Stromal cell of bone marrow (primary cell): Measurements from ENCODE around the gene RFX3.

ENCODE experiments used
- DNase-seq: peaks from one replicate; pipeline ENCODE4 v3.0.0-alpha.2; 2012; ENCODE audit warnings: low read depth

Gene RFX3

DNA sequence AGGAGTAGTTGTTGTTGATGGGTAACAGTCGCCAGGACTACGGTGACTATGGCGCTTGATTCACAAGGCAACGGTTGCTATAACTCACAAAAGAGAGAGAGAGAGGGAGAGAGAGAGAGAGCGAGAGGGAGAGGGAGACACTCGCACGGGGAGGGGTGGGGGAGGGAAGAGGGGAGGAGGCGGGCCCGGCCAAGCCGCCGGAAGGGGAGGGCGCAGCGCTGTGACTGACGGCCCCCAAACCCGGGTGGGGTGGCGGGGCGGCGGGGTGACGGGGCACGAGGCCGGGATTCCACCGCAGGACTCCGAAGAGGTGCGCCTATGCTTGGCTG lies at the start of gene RFX3:
TSS of gene RFX3 (minus strand) at position 166 of the 329 bp plus-strand sequence. CDS start 130,413 bp downstream, outside the sequence.
- peak; percentile 96 for DNase-seq

DNA sequence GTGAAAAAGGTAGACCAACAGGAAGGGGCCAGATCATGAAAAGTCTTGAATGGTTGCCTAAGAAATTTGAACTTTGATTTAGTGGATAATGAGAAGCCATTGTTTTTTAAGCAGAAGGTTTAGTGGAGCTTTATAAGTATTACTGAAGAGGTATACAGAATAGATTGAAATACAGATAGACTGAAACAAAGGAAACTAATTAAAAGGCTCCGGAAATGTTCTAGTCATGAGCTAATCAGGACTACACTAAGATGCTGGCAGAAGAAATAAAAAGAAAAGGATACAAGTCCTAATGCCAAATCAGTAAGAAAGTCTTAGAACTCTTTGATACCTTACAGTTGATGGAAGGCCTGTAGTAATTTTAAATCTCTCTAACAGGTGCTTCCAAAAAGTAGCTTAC lies 45.7 kb upstream of the RFX3 start:
- DNase-seq: no peak

DNA sequence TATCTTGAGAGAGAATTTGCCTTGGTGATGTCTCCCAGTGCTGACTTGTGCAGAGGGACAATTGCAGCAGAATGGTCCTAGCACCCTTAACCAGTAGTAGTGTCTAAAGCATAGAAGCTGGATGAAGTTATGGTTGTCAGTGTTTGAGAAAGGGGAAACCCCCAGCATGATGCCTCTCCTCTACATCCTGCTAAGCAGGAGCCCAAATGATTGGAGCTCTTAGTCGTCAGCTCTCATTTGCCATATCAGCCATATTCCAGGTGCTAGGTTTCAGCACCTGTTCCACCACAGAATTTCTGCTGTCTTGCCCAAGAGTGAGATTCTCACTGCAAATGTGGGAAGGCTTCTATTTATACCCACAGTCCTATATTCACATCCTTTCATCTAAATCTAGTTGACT lies 43.7 kb upstream of the RFX3 start:
- DNase-seq: no peak

DNA sequence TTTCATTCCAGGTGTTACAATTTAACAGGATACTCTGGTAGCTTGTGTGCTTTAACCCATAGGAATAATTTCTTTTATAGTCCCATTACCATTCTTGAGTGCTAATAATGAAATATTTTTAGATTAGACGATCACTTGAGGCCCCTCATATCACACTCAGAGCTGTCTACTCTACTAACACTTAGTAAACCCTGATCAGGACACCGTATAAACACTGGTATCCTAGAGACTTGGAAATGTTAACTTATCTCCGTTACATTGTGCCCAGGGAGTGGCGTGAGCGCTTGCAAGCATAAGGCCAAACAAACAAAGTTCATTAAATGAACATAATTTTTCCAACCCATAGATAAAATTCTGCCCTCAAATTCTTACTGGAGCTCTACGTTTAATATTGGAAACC lies 42.2 kb upstream of the RFX3 start:
- DNase-seq: no peak

DNA sequence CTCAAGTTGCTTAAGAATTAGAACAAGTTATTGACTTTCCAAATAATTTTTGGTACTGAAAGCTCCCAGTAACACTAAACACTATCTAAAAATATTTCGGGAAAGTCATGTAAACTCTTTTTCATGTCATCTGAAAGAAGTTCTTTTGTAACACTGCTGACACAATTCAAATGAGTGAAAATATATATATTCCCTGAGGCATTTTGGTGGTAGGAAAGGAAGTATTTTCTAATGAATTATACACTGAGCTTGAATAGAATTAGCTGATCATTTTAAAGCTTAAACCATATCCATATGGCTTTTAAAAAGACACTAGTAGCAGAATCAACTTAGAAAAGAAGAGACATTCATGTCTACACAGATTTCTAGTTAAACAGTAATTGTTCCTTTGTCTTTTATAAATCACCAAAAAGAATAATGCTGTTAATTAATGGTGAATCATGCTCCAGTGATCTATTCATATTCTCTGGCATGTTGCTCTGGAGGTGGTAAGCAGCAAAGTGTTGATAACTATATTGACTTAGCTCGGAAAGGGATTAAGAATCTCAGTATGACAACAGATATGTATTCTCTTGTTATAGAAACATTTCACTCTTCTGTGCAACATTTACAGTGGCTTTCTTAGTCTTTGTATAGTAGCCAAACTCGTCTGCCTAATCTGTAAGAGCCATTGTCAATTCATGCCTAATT lies 27.4 kb upstream of the RFX3 start:
- no peak for DNase-seq

DNA sequence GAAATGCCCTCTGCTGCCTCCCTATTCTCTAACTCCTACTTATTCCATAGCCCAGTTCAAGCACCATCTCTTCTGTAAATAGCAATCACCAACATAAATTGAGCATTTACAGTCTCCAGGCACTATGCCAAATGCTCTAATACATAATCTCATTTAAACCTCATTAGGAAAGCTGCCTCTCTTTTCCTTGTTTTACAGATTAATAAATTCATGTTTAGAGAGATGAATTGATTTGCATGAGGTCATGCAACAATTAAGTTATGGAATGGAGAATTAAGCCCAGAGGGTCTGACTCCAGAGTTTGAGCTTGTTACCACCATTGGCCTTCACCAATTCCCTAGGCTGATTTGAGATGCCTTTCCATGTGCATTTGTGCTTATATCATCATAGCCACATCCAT lies 23.4 kb upstream of the RFX3 start:
- DNase-seq: no peak

DNA sequence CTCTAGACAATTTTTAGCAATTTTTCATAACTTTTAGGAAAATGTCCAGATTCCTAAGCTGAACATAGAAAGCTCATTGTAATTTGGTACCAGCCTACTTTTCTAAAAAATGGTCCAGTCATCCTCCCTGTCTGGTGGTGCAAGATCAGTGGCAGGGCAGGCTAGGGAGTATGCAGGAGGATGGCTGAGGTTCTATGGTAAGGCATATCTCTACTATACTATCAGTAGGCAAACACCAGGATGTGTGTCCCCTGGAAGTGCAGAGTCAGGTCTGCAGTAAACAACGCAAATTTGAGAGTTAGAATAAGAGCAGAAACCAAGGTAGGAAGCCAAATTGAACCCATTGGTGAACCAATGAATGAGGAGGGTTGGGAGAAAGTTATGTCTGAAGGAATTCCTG lies 22.8 kb upstream of the RFX3 start:
- DNase-seq: no peak

DNA sequence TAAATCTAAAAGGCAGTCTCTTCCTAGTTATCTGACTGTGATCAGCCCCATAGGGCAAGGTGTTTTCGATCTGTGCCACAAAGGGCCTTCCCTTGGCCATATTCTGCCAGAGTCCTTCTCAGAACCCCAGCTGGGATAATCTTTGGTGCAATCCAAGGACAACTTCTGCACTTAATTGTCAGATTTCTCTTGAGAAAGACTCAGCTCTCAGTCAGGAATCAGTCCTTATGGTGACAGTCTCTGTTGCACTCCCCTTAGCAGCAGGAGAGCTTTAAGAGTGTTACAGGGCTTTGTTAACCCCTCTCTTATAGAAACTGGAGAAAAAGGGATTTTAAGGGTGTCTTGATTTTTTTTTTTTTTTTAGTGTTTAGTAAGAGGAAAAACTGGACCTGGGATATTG lies 15.4 kb upstream of the RFX3 start:
- DNase-seq: no peak

DNA sequence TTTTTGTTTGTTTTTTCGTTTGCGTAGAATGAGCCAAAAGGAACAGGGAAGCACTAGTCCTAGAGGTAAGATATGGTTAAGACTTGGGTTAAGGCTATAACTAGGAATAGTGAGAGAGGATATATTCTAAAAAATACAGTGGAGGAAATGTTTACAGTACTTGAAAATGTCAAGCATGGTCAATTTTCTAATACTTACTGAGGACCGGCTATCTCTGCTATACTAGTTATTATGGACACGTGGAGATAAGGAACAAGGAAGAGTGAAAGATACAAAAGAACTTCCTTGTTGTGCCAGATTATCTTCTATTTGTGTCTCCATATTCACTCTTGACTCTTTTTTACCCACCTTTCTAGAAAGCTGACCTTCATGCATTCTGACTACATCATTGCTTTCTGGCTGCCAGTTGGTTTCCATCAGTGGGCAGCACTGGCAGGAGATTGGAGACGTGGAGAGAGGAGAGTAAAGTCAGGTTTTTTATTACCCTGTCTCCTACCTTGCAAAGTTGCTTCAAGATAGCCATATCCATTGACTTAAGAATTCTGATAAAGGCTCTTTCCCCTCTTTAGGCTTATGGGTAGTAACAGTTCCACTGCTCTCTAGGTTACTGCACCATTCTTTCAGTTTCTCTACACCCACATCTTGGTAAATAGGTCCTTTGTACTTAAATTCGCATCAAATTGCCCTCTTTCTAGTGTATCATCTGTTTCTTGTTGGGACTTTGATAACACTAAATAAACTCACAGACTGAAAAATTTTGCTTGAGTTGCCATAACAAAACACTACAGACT lies 9.0 kb upstream of the RFX3 start:
- no peak for DNase-seq

DNA sequence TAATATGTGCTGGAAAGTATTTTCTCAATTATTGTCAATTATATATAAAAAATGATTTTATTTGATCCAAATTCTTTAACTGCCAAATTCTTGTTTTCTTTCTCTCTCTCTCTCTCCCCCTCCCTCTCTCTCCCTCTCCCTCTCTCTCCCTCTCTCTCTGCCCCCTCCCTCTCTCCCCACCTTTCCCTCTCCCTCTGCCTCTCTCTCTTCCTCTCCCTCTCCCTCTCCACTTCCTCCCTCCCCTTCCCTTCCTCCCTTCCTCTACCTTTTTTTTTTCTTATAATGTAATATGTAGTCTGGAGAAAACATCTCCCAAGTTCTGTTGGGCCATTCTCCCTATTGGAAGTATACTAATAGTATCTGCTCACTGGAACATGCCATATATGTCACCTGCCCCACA lies 6.4 kb upstream of the RFX3 start:
- DNase-seq: no peak

DNA sequence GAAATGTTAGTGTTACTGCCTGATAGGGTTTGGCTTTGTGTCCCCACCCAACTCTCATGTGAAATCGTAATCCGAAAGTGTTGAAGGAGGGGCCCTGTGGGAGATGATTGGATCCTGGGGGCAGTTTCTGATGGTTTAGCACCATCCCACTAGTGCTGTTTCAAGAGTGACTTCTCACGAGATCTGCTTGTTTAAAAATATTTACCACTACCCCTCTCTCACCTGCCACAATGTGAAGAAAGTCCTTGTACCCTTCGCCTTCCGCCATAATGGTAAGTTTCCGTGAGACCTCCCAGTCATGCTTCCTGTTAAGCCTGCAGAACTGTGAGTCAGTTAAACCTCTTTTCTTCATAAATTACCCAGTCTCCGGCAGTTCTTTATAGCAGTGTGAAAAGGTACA lies 2.6 kb upstream of the RFX3 start:
- DNase-seq: no peak

DNA sequence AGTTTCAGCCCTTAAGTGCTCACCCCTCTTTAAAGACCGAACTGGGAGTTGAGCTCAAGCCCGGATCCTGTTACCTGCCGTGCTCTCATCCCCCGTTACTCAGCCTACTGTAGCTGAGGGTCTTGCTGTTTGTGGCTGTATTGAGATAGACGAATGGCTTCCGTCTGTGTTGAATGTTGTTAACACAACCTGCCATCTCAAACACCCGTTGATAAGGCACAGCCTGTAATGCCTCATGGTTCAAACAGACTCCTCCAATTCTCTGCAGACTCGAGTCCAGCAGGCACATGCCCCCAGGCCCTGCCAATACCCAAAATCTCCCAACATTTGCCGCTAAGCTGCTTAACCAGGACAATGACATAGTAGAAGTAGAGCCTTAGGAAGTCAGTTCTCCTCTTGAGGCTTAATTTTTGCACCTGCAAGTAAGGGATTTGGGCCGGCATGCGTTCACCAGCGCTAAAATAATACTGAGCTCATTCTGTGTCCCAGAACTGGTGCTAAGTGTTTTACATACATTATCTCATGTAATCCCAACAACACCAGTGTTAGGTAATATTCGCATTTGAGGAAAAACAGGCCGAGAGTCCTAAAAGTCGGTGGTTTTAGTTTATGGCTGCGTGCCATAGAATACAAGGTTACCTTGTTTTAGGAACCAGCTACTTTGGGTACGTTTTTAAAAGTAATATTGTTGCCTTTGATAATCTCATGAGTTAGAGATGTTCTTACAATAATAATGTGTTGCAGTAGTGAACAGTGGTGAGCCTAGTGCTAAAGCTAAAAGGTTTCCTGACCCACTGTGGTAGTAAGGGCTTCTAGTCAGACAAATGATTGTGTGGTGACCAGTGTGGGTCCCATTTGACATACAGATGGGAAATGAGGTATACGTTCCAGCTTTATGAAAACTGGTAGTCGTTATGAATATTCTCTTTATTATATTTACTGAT lies 1.5 kb upstream of the RFX3 start:
- DNase-seq: no peak

DNA sequence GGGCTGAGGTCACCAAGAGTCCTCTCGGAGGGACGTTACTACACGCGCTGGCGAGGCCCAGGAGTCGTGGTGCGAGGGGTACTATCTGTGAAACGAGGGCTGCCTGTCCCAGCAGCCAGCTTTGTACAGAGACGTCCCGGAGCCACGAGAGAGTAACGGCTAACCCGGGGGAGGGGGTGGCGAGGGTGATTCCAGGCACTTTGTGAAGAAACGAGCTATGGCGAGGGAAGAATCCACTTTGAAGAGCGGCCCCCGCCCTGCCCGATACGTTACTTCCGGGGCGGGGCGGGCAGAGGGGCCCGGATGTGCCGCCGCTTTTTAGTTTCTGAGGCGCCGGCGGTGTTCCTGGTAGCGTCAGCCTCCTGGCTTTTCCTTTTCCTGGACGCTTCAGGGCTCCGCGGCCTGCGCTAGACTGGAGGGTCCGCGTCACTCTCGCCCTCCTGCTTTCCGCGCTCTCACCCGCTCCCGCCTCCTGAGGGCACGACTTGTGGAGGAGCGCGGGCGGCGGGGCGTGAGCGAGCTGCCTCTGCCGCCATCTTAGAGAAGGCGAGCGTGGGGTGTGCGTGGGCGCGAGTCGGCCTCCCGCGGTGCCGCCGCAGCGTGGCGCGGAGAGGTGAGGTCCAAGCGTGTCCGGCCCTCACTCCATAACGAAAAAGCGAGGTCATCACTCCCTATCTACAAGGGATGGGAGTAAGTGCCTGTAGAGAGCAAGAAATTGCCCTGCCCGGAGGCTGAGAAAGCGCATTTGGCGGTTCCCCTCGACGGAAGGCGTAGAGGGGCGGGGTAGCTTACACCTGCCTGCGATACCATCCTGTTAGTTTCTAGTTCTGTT lies 580 bp upstream of the RFX3 start:
- peak; percentile 72 for DNase-seq

DNA sequence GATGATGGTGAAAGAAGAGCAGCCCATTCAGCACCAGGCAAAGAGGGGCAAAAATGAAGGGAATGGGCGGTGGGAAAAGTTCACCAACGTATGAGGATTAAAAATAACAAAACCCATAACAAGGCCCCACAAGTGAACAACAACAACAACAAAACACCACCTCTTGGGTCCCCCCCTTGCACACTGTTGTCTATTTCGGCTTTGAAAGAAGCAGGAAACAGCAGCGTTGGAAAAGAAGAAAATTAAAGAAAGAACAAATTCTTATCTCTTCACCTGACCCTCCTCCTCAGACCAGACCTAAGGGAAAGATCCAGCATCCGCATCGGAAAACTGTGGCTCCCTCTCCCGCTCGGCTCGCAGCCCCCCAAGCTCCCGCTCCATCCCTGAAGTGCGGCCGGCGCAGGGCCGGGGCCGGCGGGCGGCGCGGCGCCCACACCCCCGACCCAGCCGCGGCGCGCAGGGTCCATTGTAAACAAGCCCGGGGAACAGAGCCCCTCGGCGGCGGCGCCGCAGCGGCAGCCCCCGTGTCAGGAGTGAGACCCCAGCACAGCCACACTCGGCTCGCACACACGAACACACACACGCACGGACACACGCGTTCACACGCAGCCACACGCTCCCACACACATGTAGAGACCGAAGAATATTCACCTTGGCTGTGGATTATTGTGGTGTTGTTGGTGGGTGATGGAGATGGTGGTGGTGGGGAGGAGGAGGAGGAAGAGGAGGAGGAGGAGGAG lies 535 bp downstream of the RFX3 start:
- DNase-seq: no peak

DNA sequence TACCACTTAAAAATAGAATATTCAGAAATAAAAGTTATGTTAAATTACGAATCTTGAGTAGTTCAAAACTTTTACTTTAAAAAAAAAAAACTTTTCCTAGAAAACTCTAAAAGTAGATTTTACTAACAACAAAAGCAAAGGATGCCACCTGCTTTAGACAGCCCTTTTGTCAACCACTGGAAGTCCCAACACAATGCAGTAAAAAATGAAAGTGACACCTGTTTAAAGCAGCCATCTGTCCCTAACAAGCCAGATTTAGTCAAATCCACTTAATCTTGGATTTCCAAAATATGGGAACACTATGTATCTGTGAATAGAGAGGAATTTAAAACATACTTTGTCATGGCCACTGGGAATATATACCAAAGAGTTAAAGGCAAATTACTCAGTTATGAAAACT lies 3.8 kb downstream of the RFX3 start:
- DNase-seq: no peak

DNA sequence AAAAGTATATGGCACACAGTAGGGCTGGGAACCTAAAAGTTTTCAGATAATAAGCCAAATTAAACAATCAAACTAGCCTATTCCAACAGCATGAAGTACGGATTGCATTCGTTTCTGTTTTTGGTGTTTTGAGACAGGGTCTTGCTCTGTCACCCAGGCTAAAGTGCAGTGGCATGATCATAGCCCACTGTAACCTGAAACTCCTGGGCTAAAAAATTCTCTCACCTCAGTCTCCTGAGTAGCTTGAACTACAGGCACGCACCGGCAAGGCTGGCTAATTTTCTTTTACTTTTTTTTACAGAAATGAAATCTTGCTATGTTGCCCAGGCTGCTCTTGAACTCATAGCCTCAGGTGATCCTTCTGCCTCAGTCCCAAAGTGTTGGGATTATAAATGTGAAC lies 5.2 kb downstream of the RFX3 start:
- no peak for DNase-seq

DNA sequence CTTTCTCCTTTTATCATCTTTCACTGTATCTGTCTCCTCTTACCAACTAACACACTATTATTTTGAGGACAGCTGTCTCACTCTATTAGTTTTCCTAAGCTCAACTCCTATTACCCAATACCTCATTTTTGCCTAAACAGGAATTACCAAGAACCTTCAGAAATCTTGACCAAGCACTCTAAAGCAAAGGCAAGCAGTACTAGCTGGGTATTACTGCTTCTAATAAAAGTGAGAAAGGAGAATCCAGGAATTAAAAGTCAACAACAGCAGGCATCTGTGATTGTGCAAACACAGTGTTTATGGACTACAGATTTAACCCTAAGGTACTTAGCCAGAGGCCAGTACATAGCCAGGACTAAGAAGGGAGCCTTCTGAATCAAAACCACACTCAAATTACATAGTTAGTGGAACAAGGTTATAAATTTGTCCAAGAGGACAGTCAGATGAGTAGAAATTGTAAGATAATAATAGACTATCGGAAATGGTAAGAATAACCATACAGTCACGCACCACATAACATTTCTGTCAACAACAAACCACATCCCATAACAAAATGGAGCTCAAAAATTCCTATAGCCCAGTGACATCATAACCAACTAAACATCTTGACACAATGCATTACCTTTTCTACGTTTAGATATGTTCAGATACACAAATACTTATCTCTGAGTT lies 8.3 kb downstream of the RFX3 start:
- DNase-seq: no peak

DNA sequence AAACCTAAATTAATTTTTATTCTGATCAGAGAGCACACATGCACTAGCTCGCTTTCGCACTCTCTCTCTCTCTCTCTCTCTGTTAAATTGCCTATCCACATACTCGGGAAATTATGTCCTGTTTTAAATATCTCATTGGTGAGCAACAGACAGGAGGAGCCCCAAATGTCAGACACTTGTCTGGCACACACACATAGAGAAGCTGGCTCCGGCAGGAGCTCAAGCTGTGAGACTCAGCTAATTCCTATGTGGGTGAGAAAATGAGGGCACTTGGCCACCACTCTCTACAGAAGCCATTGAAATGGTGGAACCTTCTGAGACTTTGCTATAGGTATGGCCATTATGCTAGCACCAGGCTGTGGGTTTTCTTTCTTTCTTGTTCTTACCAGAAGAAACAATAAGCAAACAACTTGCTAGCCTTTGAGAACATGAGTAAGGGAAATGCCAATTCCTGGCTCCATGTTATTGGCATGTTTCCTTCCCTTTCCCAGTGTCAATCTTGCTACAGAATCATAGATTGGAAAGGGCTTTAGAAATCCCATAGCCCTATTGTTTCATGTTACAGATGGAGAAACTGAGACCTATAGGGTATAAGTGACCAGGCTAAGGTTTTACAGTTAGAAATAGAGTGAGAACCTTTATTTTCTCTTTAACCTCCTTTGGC lies 9.0 kb downstream of the RFX3 start:
- DNase-seq: no peak

DNA sequence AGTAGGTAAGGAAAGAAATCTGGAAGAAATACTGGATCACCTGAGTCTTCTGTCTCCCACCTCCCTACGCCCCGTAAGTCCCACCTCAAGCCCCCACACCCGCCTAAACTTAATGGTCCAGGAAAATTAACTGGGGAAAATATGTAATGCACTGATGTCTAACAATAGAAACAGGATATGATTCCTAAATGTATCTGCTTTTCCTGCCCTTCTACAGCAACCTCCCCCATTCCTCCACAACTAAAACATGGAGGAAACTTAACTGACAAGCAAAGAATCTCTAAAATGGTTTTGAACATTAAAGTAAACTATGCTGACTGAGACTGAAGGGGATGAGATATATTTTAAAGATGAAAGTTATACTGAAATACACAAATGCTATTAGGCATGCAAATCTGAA lies 10.4 kb downstream of the RFX3 start:
- no peak for DNase-seq

DNA sequence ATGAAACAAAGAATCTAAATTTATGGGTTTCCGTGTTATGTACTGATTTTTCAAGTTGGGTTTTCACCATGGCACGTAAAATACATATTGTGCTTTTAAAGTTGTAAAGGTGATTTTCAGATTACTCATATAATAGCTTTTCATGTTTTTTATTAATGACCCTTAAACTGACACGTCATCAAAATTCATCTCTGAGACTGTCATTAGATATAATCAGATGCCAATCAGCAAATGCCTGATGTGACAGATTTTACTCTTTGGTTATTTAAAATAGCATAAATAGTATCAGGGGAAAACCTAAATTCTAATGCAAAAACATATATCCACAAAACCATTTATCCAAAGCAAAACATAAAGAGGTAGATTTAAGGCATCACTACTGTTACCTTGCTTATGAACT lies 11.0 kb downstream of the RFX3 start:
- DNase-seq: no peak
